ENCODE results near the gene GPANK1.

Gene GPANK1

GRCh38 chr6:31636698-31637596 is 27.9 kb downstream of the GPANK1 start:
- DNase-seq: no peak

- no peak for DNase-seq
These were observed 29.7 kb downstream of the GPANK1 start for GRCh38 chr6:31634969-31635575.

GRCh38 chr6:31634131-31634530 is 30.7 kb downstream of the GPANK1 start:
- no peak for DNase-seq

- DNase-seq: no peak
These were observed 31.4 kb downstream of the GPANK1 start for GRCh38 chr6:31633447-31633846.

GRCh38 chr6:31632279-31632946 is 32.4 kb downstream of the GPANK1 start:
- no peak for DNase-seq

- DNase-seq: no peak
These were observed 33.0 kb downstream of the GPANK1 start for GRCh38 chr6:31631681-31632278.

- DNase-seq: no peak
These were observed 33.6 kb downstream of the GPANK1 start for GRCh38 chr6:31631209-31631608.

- no peak for DNase-seq
These were observed 34.4 kb downstream of the GPANK1 start for GRCh38 chr6:31630177-31630934.

GRCh38 chr6:31629014-31629413 is 35.8 kb downstream of the GPANK1 start:
- DNase-seq: no peak

GRCh38 chr6:31627690-31628287 is 37.0 kb downstream of the GPANK1 start:
- DNase-seq: no peak

GRCh38 chr6:31626952-31627351 is 37.8 kb downstream of the GPANK1 start:
- no peak for DNase-seq

- no peak for DNase-seq
These were observed 40.7 kb downstream of the GPANK1 start for GRCh38 chr6:31624070-31624469.

GRCh38 chr6:31622684-31623091 is 42.1 kb downstream of the GPANK1 start:
- DNase-seq: no peak

GRCh38 chr6:31621991-31622390 is 42.8 kb downstream of the GPANK1 start:
- DNase-seq: no peak

GRCh38 chr6:31621320-31621939 is 43.4 kb downstream of the GPANK1 start:
- DNase-seq: no peak

- DNase-seq: peak; percentile 78
These were observed 44.0 kb downstream of the GPANK1 start, which contains the start of gene PRRC2A for GRCh38 chr6:31620586-31621319. Gene PRRC2A, plus strand, starts transcription at chr6:31620715. Its CDS starts 2,075 bp downstream, at chr6:31622790.

GRCh38 chr6:31619805-31620585 is 44.8 kb downstream of the GPANK1 start:
- peak; percentile 94 for DNase-seq

- DNase-seq: no peak
These were observed 47.8 kb downstream of the GPANK1 start for GRCh38 chr6:31617010-31617409.

- no peak for DNase-seq
These were observed 49.0 kb downstream of the GPANK1 start for GRCh38 chr6:31615748-31616147.

Measured in activated CD4-positive, alpha-beta T cell treated with anti-CD3 and anti-CD28 coated beads, Interleukin-2, amount 50 U/mL, for 1 hour (primary cell).